Measurements from ENCODE around the gene NLRP6.

DNA sequence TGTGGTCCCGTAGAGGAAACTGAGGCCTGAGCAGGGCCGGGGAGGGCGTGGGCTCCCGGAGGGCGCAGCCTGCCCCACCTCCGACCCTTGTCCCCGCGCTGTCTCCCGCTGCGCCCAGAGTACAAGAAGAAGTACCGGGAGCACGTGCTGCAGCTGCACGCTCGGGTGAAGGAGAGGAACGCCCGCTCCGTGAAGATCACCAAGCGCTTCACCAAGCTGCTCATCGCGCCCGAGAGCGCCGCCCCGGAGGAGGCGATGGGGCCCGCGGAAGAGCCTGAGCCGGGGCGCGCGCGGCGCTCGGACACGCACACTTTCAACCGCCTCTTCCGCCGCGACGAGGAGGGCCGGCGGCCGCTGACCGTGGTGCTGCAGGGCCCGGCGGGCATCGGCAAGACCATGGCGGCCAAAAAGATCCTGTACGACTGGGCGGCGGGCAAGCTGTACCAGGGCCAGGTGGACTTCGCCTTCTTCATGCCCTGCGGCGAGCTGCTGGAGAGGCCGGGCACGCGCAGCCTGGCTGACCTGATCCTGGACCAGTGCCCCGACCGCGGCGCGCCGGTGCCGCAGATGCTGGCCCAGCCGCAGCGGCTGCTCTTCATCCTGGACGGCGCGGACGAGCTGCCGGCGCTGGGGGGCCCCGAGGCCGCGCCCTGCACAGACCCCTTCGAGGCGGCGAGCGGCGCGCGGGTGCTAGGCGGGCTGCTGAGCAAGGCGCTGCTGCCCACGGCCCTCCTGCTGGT is 1.9 kb downstream of the NLRP6 start:
- TF ChIP-seq, protein P1, sequence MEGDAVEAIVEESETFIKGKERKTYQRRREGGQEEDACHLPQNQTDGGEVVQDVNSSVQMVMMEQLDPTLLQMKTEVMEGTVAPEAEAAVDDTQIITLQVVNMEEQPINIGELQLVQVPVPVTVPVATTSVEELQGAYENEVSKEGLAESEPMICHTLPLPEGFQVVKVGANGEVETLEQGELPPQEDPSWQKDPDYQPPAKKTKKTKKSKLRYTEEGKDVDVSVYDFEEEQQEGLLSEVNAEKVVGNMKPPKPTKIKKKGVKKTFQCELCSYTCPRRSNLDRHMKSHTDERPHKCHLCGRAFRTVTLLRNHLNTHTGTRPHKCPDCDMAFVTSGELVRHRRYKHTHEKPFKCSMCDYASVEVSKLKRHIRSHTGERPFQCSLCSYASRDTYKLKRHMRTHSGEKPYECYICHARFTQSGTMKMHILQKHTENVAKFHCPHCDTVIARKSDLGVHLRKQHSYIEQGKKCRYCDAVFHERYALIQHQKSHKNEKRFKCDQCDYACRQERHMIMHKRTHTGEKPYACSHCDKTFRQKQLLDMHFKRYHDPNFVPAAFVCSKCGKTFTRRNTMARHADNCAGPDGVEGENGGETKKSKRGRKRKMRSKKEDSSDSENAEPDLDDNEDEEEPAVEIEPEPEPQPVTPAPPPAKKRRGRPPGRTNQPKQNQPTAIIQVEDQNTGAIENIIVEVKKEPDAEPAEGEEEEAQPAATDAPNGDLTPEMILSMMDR (IDR thresholded peaks at IDR 0.05): no peak
- no peak for TF ChIP-seq POLR2A (IDR thresholded peaks at IDR 0.05)

Measured in esophagus squamous epithelium (tissue), 4 donors.